Stomach (tissue), 4 donors: ENCODE results near the gene SEMA6A.

Experiments
- EP300 ChIP-seq: sonication (generic); formaldehyde crosslinking; IDR thresholded peaks from one replicate; pipeline ENCODE4 v1.6.1; 2017; ENCODE audit warnings: antibody characterized with exemption
- POLR2A ChIP-seq, 4 donors: fragments of 450-650 bp; IDR thresholded peaks; one replicate each; pipeline ENCODE4 v1.6.1; 2016; ENCODE audit warnings: antibody characterized with exemption in 4 of 4, control low read depth in 2 of 4, mild to moderate bottlenecking in 1 of 4, moderate library complexity in 1 of 4
- POLR2AphosphoS5 ChIP-seq, 3 donors: sonication (generic); formaldehyde crosslinking; IDR thresholded peaks; one replicate each; pipeline ENCODE4 v1.6.1; 2016; ENCODE audit warnings: antibody characterized with exemption in 3 of 3
- TF ChIP-seq, protein P1 (sequence below), 7 experiments: fragments of 450-650 bp in 4 of 7; fragments of 200-600 bp in 3 of 7; sonication (generic) in 3 of 7; IDR thresholded peaks; one replicate each; pipeline ENCODE4 v1.5.1; 2016 to 2019; ENCODE audit warnings: antibody characterized with exemption in 7 of 7, control low read depth in 2 of 7, mild to moderate bottlenecking in 1 of 7

GRCh38 chr5:116482394-116482793 is 92.2 kb downstream of the SEMA6A start:
- TF ChIP-seq, protein P1, sequence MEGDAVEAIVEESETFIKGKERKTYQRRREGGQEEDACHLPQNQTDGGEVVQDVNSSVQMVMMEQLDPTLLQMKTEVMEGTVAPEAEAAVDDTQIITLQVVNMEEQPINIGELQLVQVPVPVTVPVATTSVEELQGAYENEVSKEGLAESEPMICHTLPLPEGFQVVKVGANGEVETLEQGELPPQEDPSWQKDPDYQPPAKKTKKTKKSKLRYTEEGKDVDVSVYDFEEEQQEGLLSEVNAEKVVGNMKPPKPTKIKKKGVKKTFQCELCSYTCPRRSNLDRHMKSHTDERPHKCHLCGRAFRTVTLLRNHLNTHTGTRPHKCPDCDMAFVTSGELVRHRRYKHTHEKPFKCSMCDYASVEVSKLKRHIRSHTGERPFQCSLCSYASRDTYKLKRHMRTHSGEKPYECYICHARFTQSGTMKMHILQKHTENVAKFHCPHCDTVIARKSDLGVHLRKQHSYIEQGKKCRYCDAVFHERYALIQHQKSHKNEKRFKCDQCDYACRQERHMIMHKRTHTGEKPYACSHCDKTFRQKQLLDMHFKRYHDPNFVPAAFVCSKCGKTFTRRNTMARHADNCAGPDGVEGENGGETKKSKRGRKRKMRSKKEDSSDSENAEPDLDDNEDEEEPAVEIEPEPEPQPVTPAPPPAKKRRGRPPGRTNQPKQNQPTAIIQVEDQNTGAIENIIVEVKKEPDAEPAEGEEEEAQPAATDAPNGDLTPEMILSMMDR (IDR thresholded peaks at IDR 0.05): no peak
- TF ChIP-seq POLR2A (IDR thresholded peaks at IDR 0.05): no peak
- TF ChIP-seq POLR2AphosphoS5 (IDR thresholded peaks at IDR 0.05): no peak
- no peak for TF ChIP-seq EP300
